SK-N-SH treated with all-trans-retinoic acid at 6 μM for 48 hours (cell line): ENCODE measurements around the gene SEZ6L2.
"Not testable (repeated sequence)": the region's sequence is repeated elsewhere in the genome, so short reads cannot be mapped to it uniquely, and the experiment has no call there.

Experiments used
- ATAC-seq: fragments of 200-7000 bp; cut with Tn5 transposase; 3 replicates; pipeline ENCODE4 v1.9.1; 2020; ENCODE audit warnings: mild to moderate bottlenecking, moderate library complexity
- ARNTL ChIP-seq: fragments of 450-650 bp; formaldehyde crosslinking; IDR thresholded peaks from 2 replicates; pipeline ENCODE4 v1.5.0; 2020; ENCODE audit warnings: low read depth, mild to moderate bottlenecking, moderate library complexity, borderline replicate concordance
- CREB5 ChIP-seq: fragments of 250-450 bp; sonication (Bioruptor Pico); IDR thresholded peaks from 2 replicates; pipeline ENCODE4 v1.5.1; 2020; ENCODE audit warnings: low read depth, mild to moderate bottlenecking, moderate library complexity
- CSDC2 ChIP-seq: fragments of 250-450 bp; sonication (Bioruptor Pico); IDR thresholded peaks from 2 replicates; pipeline ENCODE4 v1.5.0; 2020; ENCODE audit warnings: mild to moderate bottlenecking, moderate library complexity
- CSRNP3 ChIP-seq: fragments of 250-450 bp; sonication (Bioruptor Pico); IDR thresholded peaks from 2 replicates; pipeline ENCODE4 v1.5.1; 2021; ENCODE audit warnings: mild to moderate bottlenecking, moderate library complexity
- ESRRG ChIP-seq: fragments of 250-450 bp; sonication (Bioruptor Pico); IDR thresholded peaks from 2 replicates; pipeline ENCODE4 v1.6.1; 2021; ENCODE audit warnings: mild to moderate bottlenecking
- GLIS3 ChIP-seq: fragments of 250-450 bp; sonication (Bioruptor Pico); IDR thresholded peaks from 2 replicates; pipeline ENCODE4 v1.5.0; 2020; ENCODE audit warnings: mild to moderate bottlenecking, moderate library complexity
- ISL1 ChIP-seq: fragments of 250-450 bp; sonication (Bioruptor Pico); IDR thresholded peaks from 2 replicates; pipeline ENCODE4 v2.1.2; 2022; ENCODE audit warnings: mild to moderate bottlenecking, moderate library complexity
- OSR1 ChIP-seq: fragments of 250-450 bp; sonication (Bioruptor Pico); IDR thresholded peaks from 2 replicates; pipeline ENCODE4 v1.8.0; 2022; ENCODE audit warnings: moderate library complexity, mild to moderate bottlenecking, inconsistent platforms
- PATZ1 ChIP-seq: fragments of 250-450 bp; sonication (Bioruptor Pico); IDR thresholded peaks from 2 replicates; pipeline ENCODE4 v1.8.0; 2020; ENCODE audit warnings: mild to moderate bottlenecking, moderate library complexity, borderline replicate concordance
- POU6F1 ChIP-seq: fragments of 250-450 bp; sonication (Bioruptor Pico); IDR thresholded peaks from 2 replicates; pipeline ENCODE4 v1.8.0; 2021; ENCODE audit warnings: low read depth, mild to moderate bottlenecking, moderate library complexity, borderline replicate concordance
- RARB ChIP-seq: fragments of 250-450 bp; sonication (Bioruptor Pico); IDR thresholded peaks from 2 replicates; pipeline ENCODE4 v1.8.0; 2021; ENCODE audit warnings: mild to moderate bottlenecking, moderate library complexity
- TCF4 ChIP-seq: fragments of 250-450 bp; sonication (Bioruptor Pico); IDR thresholded peaks from 2 replicates; pipeline ENCODE4 v1.8.0; 2021; ENCODE audit warnings: mild to moderate bottlenecking, moderate library complexity, borderline replicate concordance
- TOX ChIP-seq: fragments of 250-450 bp; sonication (Bioruptor Pico); IDR thresholded peaks from 2 replicates; pipeline ENCODE4 v1.8.0; 2021; ENCODE audit warnings: mild to moderate bottlenecking, moderate library complexity, borderline replicate concordance
- TSHZ2 ChIP-seq: fragments of 250-450 bp; sonication (Bioruptor Pico); IDR thresholded peaks from 2 replicates; pipeline ENCODE4 v1.5.0; 2020; ENCODE audit warnings: mild to moderate bottlenecking, moderate library complexity
- ZFP3 ChIP-seq: fragments of 250-450 bp; sonication (Bioruptor Pico); IDR thresholded peaks from 2 replicates; pipeline ENCODE4 v1.5.0; 2020; ENCODE audit warnings: mild to moderate bottlenecking, moderate library complexity
- ZFP30 ChIP-seq: fragments of 450-650 bp; formaldehyde crosslinking; IDR thresholded peaks from 2 replicates; pipeline ENCODE4 v1.5.0; 2022; ENCODE audit warnings: mild to moderate bottlenecking, moderate library complexity
- ZNF565 ChIP-seq: fragments of 450-650 bp; formaldehyde crosslinking; conservative IDR thresholded peaks from 2 replicates; pipeline ENCODE4 v1.5.0; 2020; ENCODE audit warnings: low read depth, mild to moderate bottlenecking, moderate library complexity
- ZNF70 ChIP-seq: fragments of 450-650 bp; formaldehyde crosslinking; IDR thresholded peaks from 2 replicates; pipeline ENCODE4 v1.5.0; 2020; ENCODE audit warnings: mild to moderate bottlenecking, moderate library complexity
- ZNF8 ChIP-seq: fragments of 450-650 bp; formaldehyde crosslinking; IDR thresholded peaks from 2 replicates; pipeline ENCODE4 v1.5.0; 2020; ENCODE audit warnings: mild to moderate bottlenecking, moderate library complexity

The SEZ6L2 gene

GRCh38 chr16:29911676-29912010 lies 12.3 kb upstream of the SEZ6L2 start:
- no peak; the same call in 2 of the 3 replicates for ATAC-seq
- no peak for TF ChIP-seq CREB5 (CRISPR knock-in tag)

- no peak; the same call in 2 of the 3 replicates for ATAC-seq
- TF ChIP-seq ZNF8 (no peak), PATZ1 (CRISPR knock-in tag) (no peak), ISL1 (CRISPR knock-in tag) (no peak), OSR1 (CRISPR knock-in tag) (no peak), CREB5 (CRISPR knock-in tag) (no peak), ZNF70 (CRISPR knock-in tag) (no peak), ESRRG (CRISPR knock-in tag) (no peak), CSRNP3 (CRISPR knock-in tag) (no peak), RARB (CRISPR knock-in tag) (no peak), ZNF565 (no peak)
These were observed 11.7 kb upstream of the SEZ6L2 start for GRCh38 chr16:29910819-29911675.

- ATAC-seq: not testable (repeated sequence)
These were observed 10.5 kb upstream of the SEZ6L2 start for GRCh38 chr16:29909851-29910250.

GRCh38 chr16:29909391-29909790 lies 10.0 kb upstream of the SEZ6L2 start:
- no peak for ATAC-seq
- no peak for TF ChIP-seq OSR1 (CRISPR knock-in tag)
- no peak for TF ChIP-seq ZNF8
- TF ChIP-seq TSHZ2: no peak
- TF ChIP-seq TOX (CRISPR knock-in tag): no peak
- no peak for TF ChIP-seq CSRNP3 (CRISPR knock-in tag)
- TF ChIP-seq ZFP3 (CRISPR knock-in tag): no peak
- no peak for TF ChIP-seq ARNTL
- TF ChIP-seq ZNF565: no peak
- TF ChIP-seq POU6F1: no peak
- no peak for TF ChIP-seq CSDC2 (CRISPR knock-in tag)
- TF ChIP-seq ISL1 (CRISPR knock-in tag): no peak
- TF ChIP-seq ZNF70 (CRISPR knock-in tag): no peak
- TF ChIP-seq GLIS3 (CRISPR knock-in tag): no peak
- TF ChIP-seq ZFP30 (CRISPR knock-in tag): no peak
- no peak for TF ChIP-seq PATZ1 (CRISPR knock-in tag)
- no peak for TF ChIP-seq TCF4 (CRISPR knock-in tag)
- no peak for TF ChIP-seq ESRRG (CRISPR knock-in tag)
